GM23338 (cell line): ENCODE results near the gene PPP2R2D. TPM values are rescaled to one million over a fixed set of nuclear protein-coding genes. Genes with fewer than 3 reads are reported as not detected.

Source experiments
- ATAC-seq: fragments of 200-7000 bp; cut with Tn5 transposase; 3 replicates; pipeline ENCODE4 v1.9.1; 2020
- DNase-seq: peaks from one replicate; pipeline ENCODE4 v3.0.0-alpha.2; 2015; ENCODE audit warnings: low spot score
- H2AFZ ChIP-seq: fragments of 200-600 bp; sonication (generic); 2 replicates; pipeline ENCODE4 v1.8.0; 2016; ENCODE audit warnings: antibody characterized with exemption, mild to moderate bottlenecking, moderate library complexity
- H3F3A ChIP-seq: fragments of 200-600 bp; sonication (generic); replicated peaks from 2 replicates; pipeline ENCODE4 v1.8.0; 2017; ENCODE audit warnings: antibody characterized with exemption, mixed run types, low read depth
- H3K27ac ChIP-seq: fragments of 200-600 bp; sonication (generic); 2 replicates; pipeline ENCODE4 v1.6.1; 2016; ENCODE audit warnings: low read depth
- H3K27me3 ChIP-seq: fragments of 200-600 bp; sonication (generic); 2 replicates; pipeline ENCODE4 v1.8.0; 2016; ENCODE audit warnings: mild to moderate bottlenecking, mixed run types, moderate library complexity; ENCODE audit not compliant: insufficient read depth
- H3K36me3 ChIP-seq: fragments of 200-600 bp; sonication (generic); 2 replicates; pipeline ENCODE4 v1.8.0; 2016; ENCODE audit warnings: mild to moderate bottlenecking; ENCODE audit not compliant: insufficient read depth
- H3K4me1 ChIP-seq: fragments of 200-600 bp; sonication (generic); 2 replicates; pipeline ENCODE4 v1.8.0; 2016; ENCODE audit warnings: mild to moderate bottlenecking, moderate library complexity; ENCODE audit not compliant: insufficient read depth
- H3K4me2 ChIP-seq: fragments of 200-600 bp; sonication (generic); 2 replicates; pipeline ENCODE4 v1.7.1; 2017; ENCODE audit warnings: mixed run types
- H3K4me3 ChIP-seq: fragments of 200-600 bp; sonication (generic); 2 replicates; pipeline ENCODE4 v1.6.1; 2016; ENCODE audit warnings: mixed run types
- H3K79me2 ChIP-seq: fragments of 200-600 bp; sonication (generic); replicated peaks from 2 replicates; pipeline ENCODE4 v1.8.0; 2017; ENCODE audit warnings: mild to moderate bottlenecking; ENCODE audit not compliant: insufficient read depth
- H3K9me2 ChIP-seq: fragments of 200-600 bp; sonication (generic); 2 replicates; pipeline ENCODE4 v1.8.0; 2017; ENCODE audit not compliant: insufficient read depth
- H4K20me1 ChIP-seq: fragments of 200-600 bp; sonication (generic); replicated peaks from 2 replicates; pipeline ENCODE4 v1.8.0; 2017; ENCODE audit warnings: mild to moderate bottlenecking; ENCODE audit not compliant: insufficient read depth
- H3K27ac Mint-ChIP-seq: 2 replicates; pipeline ENCODE4 v1.8.0; 2020; ENCODE audit warnings: inconsistent platforms, mild to moderate bottlenecking, moderate library complexity, mixed read lengths
- H3K27me3 Mint-ChIP-seq: 3 replicates; pipeline ENCODE4 v1.8.0; 2022; ENCODE audit warnings: low read depth, mild to moderate bottlenecking, moderate library complexity, mixed read lengths, inconsistent platforms; ENCODE audit not compliant: insufficient read depth, poor library complexity
- H3K36me3 Mint-ChIP-seq: 3 replicates; pipeline ENCODE4 v1.8.0; 2021; ENCODE audit warnings: low read depth, mild to moderate bottlenecking, inconsistent platforms, moderate library complexity, mixed read lengths
- H3K4me1 Mint-ChIP-seq: 3 replicates; pipeline ENCODE4 v1.8.0; 2020; ENCODE audit warnings: mild to moderate bottlenecking, inconsistent platforms, mixed read lengths
- H3K4me3 Mint-ChIP-seq: 3 replicates; pipeline ENCODE4 v1.8.0; 2021; ENCODE audit warnings: moderate library complexity, mild to moderate bottlenecking, inconsistent platforms, mixed read lengths
- H3K9me3 Mint-ChIP-seq: 3 replicates; pipeline ENCODE4 v1.8.0; 2020; ENCODE audit warnings: moderate library complexity, mild to moderate bottlenecking, inconsistent platforms, mixed read lengths
- CREB1 ChIP-seq: fragments of 250-450 bp; sonication (Bioruptor Pico); IDR thresholded peaks from 2 replicates; pipeline ENCODE4 v1.5.0; 2020; ENCODE audit warnings: low read depth, mild to moderate bottlenecking, moderate library complexity
- ETS1 ChIP-seq: IDR thresholded peaks from 2 replicates; pipeline ENCODE4 v1.6.1; 2016; ENCODE audit warnings: antibody characterized with exemption
- EZH2 ChIP-seq: fragments of 200-600 bp; sonication (generic); IDR thresholded peaks from one replicate; pipeline ENCODE4 v1.8.0; 2017; ENCODE audit warnings: antibody characterized with exemption, mild to moderate bottlenecking, low read depth; ENCODE audit not compliant: unreplicated experiment
- JUNB ChIP-seq: IDR thresholded peaks from one replicate; pipeline ENCODE4 v1.6.1; 2016; ENCODE audit warnings: antibody characterized with exemption; ENCODE audit not compliant: unreplicated experiment
- NANOG ChIP-seq: IDR thresholded peaks from 2 replicates; pipeline ENCODE4 v1.6.1; 2016; ENCODE audit warnings: antibody characterized with exemption, borderline replicate concordance
- POLR2AphosphoS5 ChIP-seq: IDR thresholded peaks from 2 replicates; pipeline ENCODE4 v1.6.1; 2016; ENCODE audit warnings: antibody characterized with exemption, low read depth
- STAT1 ChIP-seq: IDR thresholded peaks from one replicate; pipeline ENCODE4 v1.6.1; 2016; ENCODE audit warnings: antibody characterized with exemption; ENCODE audit not compliant: unreplicated experiment
- ZNF114 ChIP-seq: fragments of 250-450 bp; sonication (Bioruptor Pico); IDR thresholded peaks from 2 replicates; pipeline ENCODE4 v1.5.0; 2020; ENCODE audit warnings: mild to moderate bottlenecking, moderate library complexity
- ZNF462 ChIP-seq: fragments of 250-450 bp; sonication (Bioruptor Pico); IDR thresholded peaks from 2 replicates; pipeline ENCODE4 v1.5.0; 2020; ENCODE audit warnings: mild to moderate bottlenecking, moderate library complexity
- polyA plus RNA-seq: library from polyadenylated mRNA; unstranded; fragments of >200 nt; fragmentation: Nextera tagmentation; extraction: Ambion mirVana; gene quantifications from 2 replicates; pipeline ENCODE4 v1.2.1, GENCODE V29; 2016
- total RNA-seq: library from RNA; depleted of rRNA; stranded (reverse); fragments of >200 nt; shearing (Covaris generic); gene quantifications from 2 replicates; pipeline ENCODE4 v1.2.3, GENCODE V29; 2014

PPP2R2D gene
- total and polyA plus RNA-seq, 2 experiments from 2014 or later = 28.8 to 33.7 TPM

GRCh38 chr10:131997366-131998049 is 96.7 kb downstream of the PPP2R2D start (continued):
- TF ChIP-seq ZNF462 (CRISPR knock-in tag) (no peak), NANOG (no peak), EZH2 (no peak), POLR2AphosphoS5 (no peak), JUNB (no peak), ZNF114 (CRISPR knock-in tag) (no peak), STAT1 (no peak), CREB1 (CRISPR knock-in tag) (no peak)

GRCh38 chr10:131998050-131998844 is 97.4 kb downstream of the PPP2R2D start:
- ATAC-seq (no peak; the same call in 2 of the 3 replicates), DNase-seq (no peak)
- no peaks in the 10 kb centered on the region for H3K79me2 ChIP-seq
- Mint-ChIP-seq H3K36me3 (no peaks in the 10 kb centered on the region), H3K4me1 (peaks cover 58% of the 10 kb centered on the region), H3K27me3 (peaks cover 10% of the 10 kb centered on the region), H3K4me3 (no peak overlapping the region), H3K27ac (peak overlapping the region; percentile 64), H3K9me3 (no peaks in the 10 kb centered on the region)
- no peak overlapping the region; the same call in 1 of the 2 replicates for H3K4me2 ChIP-seq
- no peaks in the 10 kb centered on the region for H3K36me3 ChIP-seq
- no peak overlapping the region for H3K4me3 ChIP-seq
- no peaks in the 10 kb centered on the region for H3K27me3 ChIP-seq
- peaks cover 40% of the 10 kb centered on the region for H3K4me1 ChIP-seq
- no peaks in the 10 kb centered on the region for H4K20me1 ChIP-seq
- TF ChIP-seq POLR2AphosphoS5 = no peak
- TF ChIP-seq STAT1 = no peak
- no peak for TF ChIP-seq NANOG
- no peak for TF ChIP-seq ETS1
- no peaks in the 10 kb centered on the region for H3K9me2 ChIP-seq
- H3F3A ChIP-seq = no peaks in the 10 kb centered on the region; the same call in 1 of the 2 replicates
- peak overlapping the region; percentile 72 for H2AFZ ChIP-seq
- H3K27ac ChIP-seq = peak overlapping the region; percentile 30
